ENCODE data around the gene TRABD2B. TPM values are rescaled to one million over a fixed set of nuclear protein-coding genes. Genes with fewer than 3 reads are reported as not detected.

The TRABD2B gene
- total RNA-seq, 3 donors from 2014 or later (not counting 1 experiment from before 2014, with no cell fraction given), result not detected

DNA sequence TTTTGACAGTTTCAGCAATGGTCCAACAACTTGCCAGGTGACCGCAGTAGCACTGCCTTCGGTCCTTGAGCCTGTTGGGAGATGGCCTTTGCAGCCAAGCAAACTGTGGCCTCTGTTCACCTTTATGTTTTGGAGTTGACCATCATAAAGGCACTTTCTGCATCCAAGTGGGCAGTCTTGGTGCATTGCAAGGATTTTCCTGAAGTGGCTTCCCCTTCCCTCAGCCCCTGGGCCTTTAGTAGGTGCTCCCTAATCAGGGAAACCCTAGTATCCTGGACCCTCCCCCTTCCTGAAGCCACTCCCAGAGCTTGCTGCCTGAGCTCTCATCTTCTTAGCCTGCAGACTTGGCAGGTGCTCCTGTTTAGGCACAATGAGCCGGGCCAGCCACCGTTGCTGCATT lies 140.2 kb downstream of the TRABD2B start:
- Mint-ChIP-seq H3K9me3 (no peaks in the 10 kb centered on the region), H3K27ac (no peak overlapping the region), H3K27me3 (ENCODE audit: low read depth in 2 of 2) (peaks cover 4 to 6% of the 10 kb centered on the region in 2 donors), H3K4me1 (peaks cover 0 to 7% of the 10 kb centered on the region in 2 donors), H3K4me3 (no peak overlapping the region), H3K36me3 (no peaks in the 10 kb centered on the region)
- no peaks in the 10 kb centered on the region for H3K36me3 ChIP-seq (ENCODE audit: control insufficient read depth, insufficient read depth, low read length)
- ATAC-seq (no peak), DNase-seq (no peak)
- H3K27me3 ChIP-seq (ENCODE audit: control insufficient read depth, insufficient read depth, low read length), result no peaks in the 10 kb centered on the region
- TF ChIP-seq, protein P1, sequence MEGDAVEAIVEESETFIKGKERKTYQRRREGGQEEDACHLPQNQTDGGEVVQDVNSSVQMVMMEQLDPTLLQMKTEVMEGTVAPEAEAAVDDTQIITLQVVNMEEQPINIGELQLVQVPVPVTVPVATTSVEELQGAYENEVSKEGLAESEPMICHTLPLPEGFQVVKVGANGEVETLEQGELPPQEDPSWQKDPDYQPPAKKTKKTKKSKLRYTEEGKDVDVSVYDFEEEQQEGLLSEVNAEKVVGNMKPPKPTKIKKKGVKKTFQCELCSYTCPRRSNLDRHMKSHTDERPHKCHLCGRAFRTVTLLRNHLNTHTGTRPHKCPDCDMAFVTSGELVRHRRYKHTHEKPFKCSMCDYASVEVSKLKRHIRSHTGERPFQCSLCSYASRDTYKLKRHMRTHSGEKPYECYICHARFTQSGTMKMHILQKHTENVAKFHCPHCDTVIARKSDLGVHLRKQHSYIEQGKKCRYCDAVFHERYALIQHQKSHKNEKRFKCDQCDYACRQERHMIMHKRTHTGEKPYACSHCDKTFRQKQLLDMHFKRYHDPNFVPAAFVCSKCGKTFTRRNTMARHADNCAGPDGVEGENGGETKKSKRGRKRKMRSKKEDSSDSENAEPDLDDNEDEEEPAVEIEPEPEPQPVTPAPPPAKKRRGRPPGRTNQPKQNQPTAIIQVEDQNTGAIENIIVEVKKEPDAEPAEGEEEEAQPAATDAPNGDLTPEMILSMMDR (IDR thresholded peaks at IDR 0.05), result no peak
- 92% methylated on average over 4 of the region's 4 CpGs for WGBS (ENCODE audit: insufficient coverage)
- no peaks in the 10 kb centered on the region for H3K9me3 ChIP-seq (ENCODE audit: control insufficient read depth, insufficient read depth, low read length)
- H3K4me1 ChIP-seq (ENCODE audit: control insufficient read depth, insufficient read depth, low read length), result no peaks in the 10 kb centered on the region
- intact Hi-C loops (cut with micrococcal nuclease), result no loop called here
- H3K4me3 ChIP-seq (ENCODE audit: low read length), result no peak overlapping the region
- H3K27ac ChIP-seq (ENCODE audit: low read length), result no peak overlapping the region

DNA sequence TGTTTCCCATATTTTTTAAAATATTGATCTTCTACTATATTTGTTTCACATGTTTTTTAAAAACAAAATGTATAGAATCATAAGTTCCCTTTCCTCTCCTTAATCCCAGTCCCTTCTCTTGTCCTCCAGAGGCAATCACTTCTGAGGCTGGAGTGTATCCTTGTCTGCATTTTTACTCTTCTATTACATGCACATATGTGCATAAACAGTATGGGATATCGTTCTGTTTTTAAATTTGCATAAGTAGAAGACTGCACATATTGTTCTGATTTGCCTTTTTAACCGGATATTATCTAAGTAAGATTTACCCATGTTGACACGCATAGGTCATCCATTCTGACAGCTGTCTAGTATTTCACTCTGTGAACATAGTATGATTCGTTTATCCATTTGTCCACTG lies 142.0 kb downstream of the TRABD2B start:
- WGBS (ENCODE audit: insufficient coverage), result 85% methylated on average over 4 of the region's 4 CpGs
- no peak overlapping the region for H3K4me3 Mint-ChIP-seq
- DNase-seq (no peak), ATAC-seq (no peak)
- Histone ChIP-seq H3K4me3 (ENCODE audit: low read length) (no peak overlapping the region), H3K4me1 (ENCODE audit: control insufficient read depth, insufficient read depth, low read length) (no peaks in the 10 kb centered on the region), H3K27ac (ENCODE audit: low read length) (no peak overlapping the region), H3K36me3 (ENCODE audit: control insufficient read depth, insufficient read depth, low read length) (no peaks in the 10 kb centered on the region), H3K9me3 (ENCODE audit: control insufficient read depth, insufficient read depth, low read length) (no peaks in the 10 kb centered on the region), H3K27me3 (ENCODE audit: control insufficient read depth, insufficient read depth, low read length) (no peaks in the 10 kb centered on the region)
- H3K4me1 Mint-ChIP-seq, result peaks cover 0 to 7% of the 10 kb centered on the region in 2 donors
- TF ChIP-seq, protein P1 (IDR thresholded peaks at IDR 0.05), result no peak
- intact Hi-C loops (cut with micrococcal nuclease), result no loop called here
- H3K27ac Mint-ChIP-seq, result no peak overlapping the region
- H3K27me3 Mint-ChIP-seq (ENCODE audit: low read depth in 2 of 2), result peaks cover 0 to 3% of the 10 kb centered on the region in 2 donors
- H3K36me3 Mint-ChIP-seq, result no peaks in the 10 kb centered on the region
- H3K9me3 Mint-ChIP-seq, result no peaks in the 10 kb centered on the region

DNA sequence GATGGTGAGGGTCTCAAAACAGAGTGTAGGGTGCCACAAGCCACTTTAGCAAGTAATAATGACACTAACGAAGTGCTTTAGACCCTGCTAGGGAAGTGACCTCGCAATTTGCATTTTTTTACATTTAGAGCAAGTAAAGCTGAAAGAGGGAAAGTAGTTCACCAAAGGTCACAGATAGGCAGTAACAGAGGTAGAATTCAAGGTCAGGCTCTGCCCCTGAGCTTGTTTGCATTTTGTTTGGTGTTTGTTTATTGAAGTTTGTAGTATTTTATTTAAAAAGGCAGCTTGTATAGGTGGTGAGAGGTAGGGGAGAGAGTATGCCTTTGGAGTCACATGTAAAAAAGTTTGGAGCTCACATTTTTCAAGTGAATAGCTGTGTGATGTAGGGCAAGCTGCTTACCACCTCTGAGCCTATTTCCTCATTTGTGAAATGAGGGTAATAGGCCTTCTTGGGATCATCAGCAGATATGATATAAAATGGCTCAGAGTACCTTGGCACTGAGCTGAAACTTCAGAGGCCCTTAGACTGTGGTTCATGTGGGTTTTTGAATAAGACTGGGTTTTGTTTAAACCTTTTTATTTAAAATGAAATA lies 142.5 kb downstream of the TRABD2B start:
- Histone ChIP-seq H3K27ac (ENCODE audit: low read length) (no peak overlapping the region), H3K9me3 (ENCODE audit: control insufficient read depth, insufficient read depth, low read length) (no peaks in the 10 kb centered on the region), H3K27me3 (ENCODE audit: control insufficient read depth, insufficient read depth, low read length) (no peaks in the 10 kb centered on the region), H3K4me3 (ENCODE audit: low read length) (no peak overlapping the region), H3K36me3 (ENCODE audit: control insufficient read depth, insufficient read depth, low read length) (no peaks in the 10 kb centered on the region), H3K4me1 (ENCODE audit: control insufficient read depth, insufficient read depth, low read length) (no peaks in the 10 kb centered on the region)
- peaks cover 0 to 7% of the 10 kb centered on the region in 2 donors for H3K4me1 Mint-ChIP-seq
- TF ChIP-seq, protein P1 (IDR thresholded peaks at IDR 0.05), result no peak
- no peaks in the 10 kb centered on the region for H3K27me3 Mint-ChIP-seq (ENCODE audit: low read depth in 2 of 2)
- H3K9me3 Mint-ChIP-seq, result no peaks in the 10 kb centered on the region
- H3K36me3 Mint-ChIP-seq, result no peaks in the 10 kb centered on the region
- intact Hi-C loops (cut with micrococcal nuclease), result no loop called here
- ATAC-seq (no peak), DNase-seq (no peak)
- H3K27ac Mint-ChIP-seq, result no peak overlapping the region
- H3K4me3 Mint-ChIP-seq, result no peak overlapping the region
- WGBS (ENCODE audit: insufficient coverage), result 91% methylated on average over 2 of the region's 2 CpGs

DNA sequence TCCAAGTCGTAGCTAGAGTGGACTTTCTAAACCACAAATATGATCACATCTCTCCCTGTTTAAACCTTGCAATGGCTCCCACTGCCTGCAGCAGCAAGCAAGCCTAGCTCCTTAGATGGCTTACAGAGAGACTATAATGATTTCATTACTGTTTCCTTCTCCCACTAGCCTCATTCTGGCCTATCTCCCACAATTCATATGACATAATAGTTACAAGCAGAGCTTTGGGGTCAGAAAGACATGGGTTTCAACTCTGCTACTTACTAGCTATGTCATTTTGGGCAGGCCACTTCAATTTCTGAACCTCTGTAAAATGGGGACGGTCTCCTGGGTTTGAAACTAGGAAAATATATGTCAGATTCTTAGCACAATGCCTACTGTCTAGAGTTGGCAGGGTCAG lies 143.3 kb downstream of the TRABD2B start:
- Mint-ChIP-seq H3K27me3 (ENCODE audit: low read depth in 2 of 2) (no peaks in the 10 kb centered on the region), H3K9me3 (no peaks in the 10 kb centered on the region), H3K27ac (no peak overlapping the region), H3K4me3 (no peak overlapping the region), H3K36me3 (no peaks in the 10 kb centered on the region), H3K4me1 (no peaks in the 10 kb centered on the region)
- Histone ChIP-seq H3K4me1 (ENCODE audit: control insufficient read depth, insufficient read depth, low read length) (no peaks in the 10 kb centered on the region), H3K4me3 (ENCODE audit: low read length) (no peak overlapping the region), H3K27ac (ENCODE audit: low read length) (no peak overlapping the region), H3K36me3 (ENCODE audit: control insufficient read depth, insufficient read depth, low read length) (no peaks in the 10 kb centered on the region), H3K27me3 (ENCODE audit: control insufficient read depth, insufficient read depth, low read length) (no peaks in the 10 kb centered on the region), H3K9me3 (ENCODE audit: control insufficient read depth, insufficient read depth, low read length) (no peaks in the 10 kb centered on the region)
- TF ChIP-seq, protein P1 (IDR thresholded peaks at IDR 0.05), result no peak
- ATAC-seq, result no peak
- intact Hi-C loops (cut with micrococcal nuclease), result no loop called here
- no peak for DNase-seq
- WGBS (ENCODE audit: insufficient coverage), result 73% methylated on average over 2 of the region's 2 CpGs

Measured in natural killer cell (primary cell).